PFSK-1 (cell line): ENCODE measurements around the gene ATP6V0A1.

Experiments used
- POLR2AphosphoS5 ChIP-seq: IDR thresholded peaks from 2 replicates; pipeline ENCODE4 v1.6.1; 2012; ENCODE audit warnings: low read depth, mild to moderate bottlenecking, control low read depth, low read length, moderate library complexity
- SIN3A ChIP-seq: IDR thresholded peaks from 2 replicates; pipeline ENCODE4 v1.6.1; 2012; ENCODE audit warnings: mild to moderate bottlenecking, low read length, moderate library complexity, borderline replicate concordance; ENCODE audit not compliant: insufficient read depth
- TAF1 ChIP-seq: IDR thresholded peaks from 2 replicates; pipeline ENCODE4 v1.6.1; 2012; ENCODE audit warnings: low read length, control low read depth, borderline replicate concordance; ENCODE audit not compliant: insufficient read depth
- TF ChIP-seq, protein P1 (sequence below), 2 experiments: IDR thresholded peaks; 2 replicates each; pipeline versions ENCODE4 v1.6.1 to v1.8.0; 2011 to 2012; ENCODE audit warnings: low read depth in 2 of 2, low read length in 2 of 2, control low read depth in 1 of 2, inconsistent platforms in 1 of 2, mild to moderate bottlenecking in 1 of 2, moderate library complexity in 1 of 2; ENCODE audit not compliant: insufficient read depth in 1 of 2

GRCh38 chr17:42413464-42414040 lies 45.1 kb upstream of the ATP6V0A1 start:
- TF ChIP-seq POLR2AphosphoS5 (no peak), SIN3A (no peak), TAF1 (no peak)
- TF ChIP-seq, protein P1, sequence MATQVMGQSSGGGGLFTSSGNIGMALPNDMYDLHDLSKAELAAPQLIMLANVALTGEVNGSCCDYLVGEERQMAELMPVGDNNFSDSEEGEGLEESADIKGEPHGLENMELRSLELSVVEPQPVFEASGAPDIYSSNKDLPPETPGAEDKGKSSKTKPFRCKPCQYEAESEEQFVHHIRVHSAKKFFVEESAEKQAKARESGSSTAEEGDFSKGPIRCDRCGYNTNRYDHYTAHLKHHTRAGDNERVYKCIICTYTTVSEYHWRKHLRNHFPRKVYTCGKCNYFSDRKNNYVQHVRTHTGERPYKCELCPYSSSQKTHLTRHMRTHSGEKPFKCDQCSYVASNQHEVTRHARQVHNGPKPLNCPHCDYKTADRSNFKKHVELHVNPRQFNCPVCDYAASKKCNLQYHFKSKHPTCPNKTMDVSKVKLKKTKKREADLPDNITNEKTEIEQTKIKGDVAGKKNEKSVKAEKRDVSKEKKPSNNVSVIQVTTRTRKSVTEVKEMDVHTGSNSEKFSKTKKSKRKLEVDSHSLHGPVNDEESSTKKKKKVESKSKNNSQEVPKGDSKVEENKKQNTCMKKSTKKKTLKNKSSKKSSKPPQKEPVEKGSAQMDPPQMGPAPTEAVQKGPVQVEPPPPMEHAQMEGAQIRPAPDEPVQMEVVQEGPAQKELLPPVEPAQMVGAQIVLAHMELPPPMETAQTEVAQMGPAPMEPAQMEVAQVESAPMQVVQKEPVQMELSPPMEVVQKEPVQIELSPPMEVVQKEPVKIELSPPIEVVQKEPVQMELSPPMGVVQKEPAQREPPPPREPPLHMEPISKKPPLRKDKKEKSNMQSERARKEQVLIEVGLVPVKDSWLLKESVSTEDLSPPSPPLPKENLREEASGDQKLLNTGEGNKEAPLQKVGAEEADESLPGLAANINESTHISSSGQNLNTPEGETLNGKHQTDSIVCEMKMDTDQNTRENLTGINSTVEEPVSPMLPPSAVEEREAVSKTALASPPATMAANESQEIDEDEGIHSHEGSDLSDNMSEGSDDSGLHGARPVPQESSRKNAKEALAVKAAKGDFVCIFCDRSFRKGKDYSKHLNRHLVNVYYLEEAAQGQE (IDR thresholded peaks at IDR 0.05; ENCODE audit: insufficient read depth in 1 of 2, low read depth in 2 of 2, low read length in 2 of 2) = no peak
